HUES6 (cell line): ENCODE results near the gene NAGLU.
"Not testable (repeated sequence)": the region's sequence is repeated elsewhere in the genome, so short reads cannot be mapped to it uniquely, and the experiment has no call there.

Source experiments
- H3K27ac ChIP-seq: 2 replicates; pipeline ENCODE4 v1.7.0; 2013; ENCODE audit warnings: low read depth, mild to moderate bottlenecking, low read length, inconsistent platforms
- H3K27me3 ChIP-seq: 2 replicates; pipeline ENCODE4 v1.6.1; 2013; ENCODE audit warnings: low read length; ENCODE audit not compliant: control insufficient read depth, insufficient read depth
- H3K36me3 ChIP-seq: 2 replicates; pipeline ENCODE4 v1.6.1; 2013; ENCODE audit warnings: low read length; ENCODE audit not compliant: control insufficient read depth, insufficient read depth
- H3K4me1 ChIP-seq: 2 replicates; pipeline ENCODE4 v1.6.1; 2013; ENCODE audit warnings: low read length; ENCODE audit not compliant: control insufficient read depth, insufficient read depth
- H3K4me3 ChIP-seq: 2 replicates; pipeline ENCODE4 v1.5.1; 2013; ENCODE audit warnings: low read depth, low read length
- H3K9ac ChIP-seq: one replicate; pipeline ENCODE4 v1.6.1; 2013; ENCODE audit warnings: mild to moderate bottlenecking, low read length
- H3K9me3 ChIP-seq: 2 replicates; pipeline ENCODE4 v1.6.1; 2013; ENCODE audit warnings: low read depth, low read length; ENCODE audit not compliant: control insufficient read depth, insufficient read depth

NAGLU gene

DNA sequence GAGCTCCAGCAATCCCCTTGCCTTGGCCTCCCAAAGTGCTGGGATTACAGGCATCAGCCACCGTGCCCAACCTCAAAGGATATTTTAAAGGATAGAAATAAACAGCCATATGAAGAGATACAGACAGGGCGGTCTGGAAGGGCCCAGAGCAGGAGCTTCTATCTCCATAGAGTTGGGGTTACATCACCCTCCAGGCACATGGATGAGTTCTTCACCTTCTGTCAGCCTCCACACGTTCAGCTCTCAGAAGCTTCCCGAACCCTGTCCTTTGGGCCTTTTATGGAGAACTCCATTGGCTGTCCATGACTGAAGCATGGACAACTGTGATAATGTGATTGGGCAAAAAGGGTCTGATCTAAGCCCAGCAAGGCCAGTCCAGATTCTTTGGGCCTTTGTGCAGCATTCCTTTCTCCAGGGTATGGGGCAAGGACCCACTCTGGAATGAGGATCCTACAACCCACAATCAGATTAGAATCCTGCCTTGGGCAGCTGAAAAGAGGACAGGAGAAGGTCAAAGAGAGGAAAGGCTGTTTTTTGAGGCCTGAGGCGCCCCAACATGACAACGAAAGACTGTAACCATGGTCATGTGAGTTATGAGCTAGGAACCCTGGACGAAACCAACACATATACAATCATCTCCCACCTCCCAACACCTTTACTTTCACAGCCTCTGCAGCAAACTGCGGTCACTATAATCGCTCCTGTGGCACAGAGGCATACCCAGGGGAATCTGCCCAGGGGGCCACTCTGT lies 9.9 kb downstream of the NAGLU start:
- H3K4me1 ChIP-seq, H3K27ac ChIP-seq, H3K9ac ChIP-seq, H3K9me3 ChIP-seq, H3K4me3 ChIP-seq, H3K27me3 ChIP-seq: not testable (repeated sequence)
- H3K36me3 ChIP-seq, result peaks cover 33% of the 10 kb centered on the region

DNA sequence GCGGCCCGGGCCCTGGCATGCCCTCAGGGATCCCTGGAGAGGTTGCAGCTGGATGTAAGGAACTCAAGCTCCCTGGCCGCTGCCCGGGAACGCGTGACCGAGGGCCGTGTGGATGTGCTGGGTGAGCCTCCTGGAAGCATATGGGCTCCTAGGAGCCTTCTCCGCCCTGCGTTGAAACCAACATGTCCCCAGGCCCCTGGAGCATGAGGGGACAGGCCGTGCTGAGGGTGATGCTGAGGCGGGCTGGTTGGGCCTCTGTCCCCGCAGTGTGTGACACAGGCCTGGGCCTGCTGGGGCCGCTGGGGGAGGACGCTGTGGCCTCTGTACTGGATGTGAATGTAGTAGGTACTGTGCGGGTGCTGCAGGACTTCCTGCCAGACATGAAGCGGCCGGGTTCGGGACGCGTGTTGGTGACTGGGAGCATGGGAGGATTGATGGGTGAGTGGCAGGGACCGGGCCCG lies 11.0 kb downstream of the NAGLU start:
- H3K27me3 ChIP-seq, result no peaks in the 10 kb centered on the region
- H3K4me1 ChIP-seq, result no peaks in the 10 kb centered on the region; the same call in 1 of the 2 replicates
- H3K9ac ChIP-seq, result no peak overlapping the region
- H3K9me3 ChIP-seq, result no peaks in the 10 kb centered on the region
- no peak overlapping the region for H3K4me3 ChIP-seq
- H3K36me3 ChIP-seq, result peaks cover 24% of the 10 kb centered on the region
- no peak overlapping the region for H3K27ac ChIP-seq

DNA sequence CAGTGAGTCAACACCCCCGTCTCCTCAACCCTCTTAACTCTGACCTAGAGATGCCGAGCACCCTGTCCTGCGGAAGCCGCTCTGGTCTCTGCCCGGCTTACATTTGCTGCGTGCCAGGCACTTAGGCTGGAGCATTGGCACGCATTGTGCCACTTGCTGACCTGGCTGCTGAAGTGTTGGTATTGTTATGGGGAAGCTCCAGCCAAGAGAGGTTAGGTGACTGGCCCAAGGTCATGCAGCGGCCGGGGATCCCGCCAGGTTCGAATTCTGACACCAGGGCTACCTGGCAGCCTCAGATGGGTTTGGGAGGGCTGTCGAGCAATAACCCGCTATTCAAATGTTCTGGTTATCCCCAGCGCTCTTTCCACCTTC lies 11.6 kb downstream of the NAGLU start:
- H3K4me3 ChIP-seq, result peak overlapping the region; percentile 49
- peaks cover 18% of the 10 kb centered on the region for H3K36me3 ChIP-seq
- H3K9me3 ChIP-seq, result no peaks in the 10 kb centered on the region
- no peaks in the 10 kb centered on the region for H3K27me3 ChIP-seq
- no peak overlapping the region for H3K27ac ChIP-seq
- no peak overlapping the region for H3K9ac ChIP-seq
- H3K4me1 ChIP-seq, result no peaks in the 10 kb centered on the region; the same call in 1 of the 2 replicates

DNA sequence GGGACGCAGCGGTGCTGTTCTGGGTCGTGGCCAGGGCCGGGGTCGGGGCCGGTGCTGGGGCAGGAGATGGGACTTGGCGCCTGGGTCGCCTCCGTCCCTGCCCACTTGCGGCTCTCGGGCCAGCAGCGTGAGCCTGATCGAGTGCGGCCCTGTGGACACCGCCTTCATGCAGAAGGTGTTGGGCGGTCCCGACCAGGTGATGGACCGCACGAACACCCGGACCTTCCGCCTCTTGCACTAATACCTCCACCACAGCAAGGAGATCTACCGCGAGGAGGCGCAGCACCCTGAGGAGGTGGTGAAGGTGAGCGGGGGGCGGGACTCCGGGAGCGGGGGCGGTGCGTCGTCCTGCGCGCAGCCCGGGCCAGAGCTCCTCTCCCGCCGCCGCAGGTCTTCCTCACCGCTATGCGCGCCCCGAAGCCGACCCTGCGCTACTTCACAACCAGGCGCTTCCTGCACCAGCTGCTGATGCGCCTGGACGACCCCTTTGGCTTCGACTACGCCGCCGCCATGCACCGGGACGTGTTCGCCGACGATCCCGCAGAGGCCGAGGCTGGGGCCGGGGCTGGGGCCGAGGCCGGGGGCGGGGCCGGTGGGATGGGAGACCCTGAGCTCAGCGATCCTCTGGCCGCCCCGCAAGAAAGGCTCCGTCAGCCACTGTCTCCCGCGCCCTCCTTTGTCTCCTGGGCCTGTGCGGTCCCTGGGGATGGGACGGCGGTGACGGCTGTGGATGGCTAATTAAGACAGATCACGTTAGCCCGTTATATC lies 12.2 kb downstream of the NAGLU start:
- Histone ChIP-seq H3K4me3 (peak overlapping the region; percentile 49), H3K4me1 (peaks cover 3% of the 10 kb centered on the region; the same call in 1 of the 2 replicates), H3K9me3 (no peaks in the 10 kb centered on the region), H3K27me3 (no peaks in the 10 kb centered on the region), H3K27ac (no peak overlapping the region), H3K36me3 (peaks cover 12% of the 10 kb centered on the region), H3K9ac (peak overlapping the region; percentile 21)

DNA sequence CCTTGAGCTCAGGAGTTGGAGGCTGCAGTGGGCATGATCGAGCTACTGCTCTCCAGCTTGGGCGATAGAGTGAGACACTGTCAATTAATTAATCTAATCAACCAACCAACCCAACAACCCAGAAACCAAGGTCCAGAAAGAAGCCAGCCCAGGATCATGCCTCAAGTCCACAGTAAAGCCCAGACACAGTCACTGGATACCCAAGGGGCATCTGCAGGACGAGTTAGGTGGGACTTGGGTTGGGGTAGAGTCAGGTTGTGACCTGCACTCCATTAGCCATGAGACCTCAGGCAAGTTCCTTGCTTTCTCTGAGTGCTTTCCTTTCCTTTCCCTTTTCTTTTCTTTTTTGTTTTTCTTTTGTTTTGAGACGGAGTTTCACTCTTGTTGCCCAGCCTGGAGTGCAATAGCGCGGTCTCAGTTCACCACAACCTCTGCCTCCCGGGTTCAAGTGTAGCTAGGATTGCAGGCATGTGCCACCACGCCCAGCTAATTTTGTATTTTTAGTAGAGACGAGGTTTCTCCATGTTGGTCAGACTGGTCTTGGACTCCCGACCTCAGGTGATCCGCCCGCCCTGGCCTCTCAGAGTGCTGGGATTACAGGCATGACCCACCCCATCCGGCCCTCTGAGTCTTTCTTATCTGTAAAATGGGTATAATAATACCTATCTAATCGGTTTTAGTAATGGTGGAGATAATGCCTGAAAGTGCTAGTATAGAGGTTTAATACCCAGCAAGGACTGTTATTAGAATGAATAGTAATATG lies 13.1 kb downstream of the NAGLU start:
- Histone ChIP-seq H3K27ac (no peak overlapping the region), H3K36me3 (peaks cover 3% of the 10 kb centered on the region), H3K9ac (no peak overlapping the region), H3K4me1 (peaks cover 6% of the 10 kb centered on the region; the same call in 1 of the 2 replicates), H3K27me3 (no peaks in the 10 kb centered on the region), H3K9me3 (no peaks in the 10 kb centered on the region), H3K4me3 (peak overlapping the region; percentile 49)

DNA sequence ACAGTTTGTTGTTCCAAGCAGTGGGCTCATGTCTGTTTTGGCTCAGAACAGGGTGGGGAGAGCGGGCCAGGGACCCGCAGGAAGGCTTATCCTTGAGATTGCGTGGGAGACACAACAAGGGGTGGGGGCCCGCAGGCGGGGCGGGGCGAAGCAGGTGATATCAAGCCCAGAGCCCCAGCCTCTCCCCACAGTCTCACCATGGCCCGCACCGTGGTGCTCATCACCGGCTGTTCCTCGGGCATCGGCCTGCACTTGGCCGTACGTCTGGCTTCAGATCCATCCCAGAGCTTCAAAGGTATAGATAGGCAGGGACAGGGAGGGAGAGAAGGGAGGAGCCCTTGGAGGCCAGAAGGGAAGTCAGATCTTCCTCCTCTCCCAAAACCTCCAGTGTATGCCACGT lies 16.7 kb downstream of the NAGLU start, which contains the start of gene HSD17B1:
HSD17B1 (plus strand) TSS at position 188 of the 400 bp plus-strand sequence; CDS start at position 199, 11 bp downstream.
- peaks cover 16% of the 10 kb centered on the region for H3K4me1 ChIP-seq
- H3K36me3 ChIP-seq, H3K27ac ChIP-seq, H3K27me3 ChIP-seq, H3K9ac ChIP-seq, H3K9me3 ChIP-seq: not testable (repeated sequence)
- peak within 1 kb of the TSS; percentile 95 for H3K4me3 ChIP-seq

DNA sequence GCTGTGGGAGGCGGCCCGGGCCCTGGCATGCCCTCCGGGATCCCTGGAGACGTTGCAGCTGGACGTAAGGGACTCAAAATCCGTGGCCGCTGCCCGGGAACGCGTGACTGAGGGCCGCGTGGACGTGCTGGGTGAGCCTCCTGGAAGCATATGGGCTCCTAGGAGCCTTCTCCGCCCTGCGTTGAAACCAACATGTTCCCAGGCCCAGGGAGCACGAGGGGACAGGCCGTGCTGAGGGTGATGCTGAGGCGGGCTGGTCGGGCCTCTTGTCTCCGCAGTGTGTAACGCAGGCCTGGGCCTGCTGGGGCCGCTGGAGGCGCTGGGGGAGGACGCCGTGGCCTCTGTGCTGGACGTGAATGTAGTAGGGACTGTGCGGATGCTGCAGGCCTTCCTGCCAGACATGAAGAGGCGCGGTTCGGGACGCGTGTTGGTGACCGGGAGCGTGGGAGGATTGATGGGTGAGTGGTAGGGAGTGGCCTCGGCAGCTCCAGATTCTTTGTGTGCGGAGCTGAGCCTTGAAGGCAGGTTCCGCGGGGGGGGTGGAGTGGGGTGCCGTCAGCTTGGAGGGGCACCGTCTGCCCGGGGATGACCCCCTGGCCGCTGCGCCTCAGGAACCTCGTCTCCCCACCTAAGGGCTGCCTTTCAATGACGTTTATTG lies 17.2 kb downstream of the NAGLU start:
- H3K4me1 ChIP-seq, result peaks cover 16% of the 10 kb centered on the region

DNA sequence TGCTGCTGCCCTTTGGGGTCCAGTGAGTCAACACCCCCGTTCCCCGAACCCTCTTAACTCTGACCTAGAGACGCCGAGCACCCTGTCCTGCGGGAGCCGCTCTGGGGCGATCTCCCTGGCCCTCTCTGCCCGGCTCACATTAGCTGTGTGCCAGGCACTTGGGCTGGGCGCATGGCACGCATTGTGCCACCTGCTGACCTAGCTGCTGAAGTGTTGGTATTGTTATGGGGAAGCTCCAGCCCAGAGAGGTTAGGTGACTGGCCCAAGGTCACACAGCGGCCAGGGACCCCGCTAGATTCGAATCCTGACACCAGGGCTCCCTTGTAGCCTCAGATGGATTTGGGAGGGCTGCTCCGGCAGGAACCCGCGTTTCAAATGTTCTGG lies 17.8 kb downstream of the NAGLU start:
- H3K9me3 ChIP-seq, result no peaks in the 10 kb centered on the region
- H3K27me3 ChIP-seq, result no peaks in the 10 kb centered on the region
- no peaks in the 10 kb centered on the region for H3K36me3 ChIP-seq
- no peak overlapping the region for H3K27ac ChIP-seq
- peaks cover 16% of the 10 kb centered on the region for H3K4me1 ChIP-seq
- peak overlapping the region; percentile 95 for H3K4me3 ChIP-seq
- peak overlapping the region; percentile 36 for H3K9ac ChIP-seq

More for the DNA sequence above, 17.2 kb downstream of the NAGLU start:
- no peaks in the 10 kb centered on the region for H3K27me3 ChIP-seq
- H3K9me3 ChIP-seq, result no peaks in the 10 kb centered on the region
- H3K36me3 ChIP-seq, result no peaks in the 10 kb centered on the region
- no peak overlapping the region for H3K27ac ChIP-seq
- peak overlapping the region; percentile 95; the same call in 1 of the 2 replicates for H3K4me3 ChIP-seq
- H3K9ac ChIP-seq, result no peak overlapping the region

DNA sequence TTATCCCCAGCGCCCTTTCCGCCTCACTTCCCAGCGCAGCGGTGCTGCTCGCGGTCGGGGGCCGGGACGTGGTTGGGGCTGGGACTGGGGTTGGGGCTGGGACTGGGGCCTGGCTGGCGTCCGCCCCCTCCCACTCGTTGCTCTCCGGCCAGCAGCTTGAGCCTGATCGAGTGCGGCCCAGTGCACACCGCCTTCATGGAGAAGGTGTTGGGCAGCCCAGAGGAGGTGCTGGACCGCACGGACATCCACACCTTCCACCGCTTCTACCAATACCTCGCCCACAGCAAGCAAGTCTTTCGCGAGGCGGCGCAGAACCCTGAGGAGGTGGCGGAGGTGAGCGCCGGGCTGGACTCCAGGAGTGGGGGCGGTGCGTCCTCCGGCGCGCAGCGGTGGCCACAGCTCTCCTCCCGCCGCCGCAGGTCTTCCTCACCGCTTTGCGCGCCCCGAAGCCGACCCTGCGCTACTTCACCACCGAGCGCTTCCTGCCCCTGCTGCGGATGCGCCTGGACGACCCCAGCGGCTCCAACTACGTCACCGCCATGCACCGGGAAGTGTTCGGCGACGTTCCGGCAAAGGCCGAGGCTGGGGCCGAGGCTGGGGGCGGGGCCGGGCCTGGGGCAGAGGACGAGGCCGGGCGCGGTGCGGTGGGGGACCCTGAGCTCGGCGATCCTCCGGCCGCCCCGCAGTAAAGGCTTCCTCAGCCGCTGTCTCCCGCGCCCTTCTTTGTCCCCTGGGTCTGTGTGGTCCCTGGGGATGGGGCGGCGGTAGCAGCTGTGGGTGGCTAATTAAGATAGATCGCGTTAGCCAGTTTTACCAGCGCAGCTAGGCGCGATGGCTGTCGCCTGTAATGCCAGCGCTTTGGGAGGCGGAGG lies 18.4 kb downstream of the NAGLU start:
- Histone ChIP-seq H3K4me3 (peak overlapping the region; percentile 95), H3K9me3 (no peaks in the 10 kb centered on the region), H3K36me3 (no peaks in the 10 kb centered on the region), H3K4me1 (peaks cover 16% of the 10 kb centered on the region), H3K27me3 (no peaks in the 10 kb centered on the region), H3K27ac (peak overlapping the region; percentile 24; the same call in 1 of the 2 replicates), H3K9ac (peak overlapping the region; percentile 81)
